Caki2 (cell line): Measurements from ENCODE around the gene SPACDR. TPM values are rescaled to one million over a fixed set of nuclear protein-coding genes. Genes with fewer than 3 reads are reported as not detected.
"Not testable (repeated sequence)": the region's sequence is repeated elsewhere in the genome, so short reads cannot be mapped to it uniquely, and the experiment has no call there.

Experiments
- DNase-seq: peaks from one replicate; pipeline ENCODE4 v3.0.0-alpha.2; 2015; ENCODE audit warnings: low read depth
- in situ Hi-C: cut with HindIII; loops from 2 replicates; pipeline ENCODE4 v1.10.0; 2016; ENCODE audit warnings: low sequenced_read_pairs, low pct_unique_long_range_greater_than_20kb, mixed read lengths
- total RNA-seq: library from RNA; depleted of rRNA; stranded (reverse); fragments of >200 nt; shearing (Covaris generic); gene quantifications from 2 replicates; pipeline ENCODE4 v1.2.3, GENCODE V29; 2014; ENCODE audit warnings: low replicate concordance; rRNA removed

SPACDR gene
- total RNA-seq, result not detected in 2 replicates

GRCh38 chr7:100464210-100464660 lies at the start of gene SPACDR:
Gene SPACDR (minus strand): TSS chr7:100464260. CDS start chr7:100464025, 235 bp downstream.
- in situ Hi-C loops, result no loop called here
- DNase-seq, result no peak

- in situ Hi-C loops, result no loop called here
Observed at GRCh38 chr7:100513212-100513810, 49.3 kb upstream of the SPACDR start.

GRCh38 chr7:100510437-100511239 lies 46.6 kb upstream of the SPACDR start:
- in situ Hi-C loops, result no loop called here
- no peak for DNase-seq

More at GRCh38 chr7:100513212-100513810, 49.3 kb upstream of the SPACDR start:
- no peak for DNase-seq

GRCh38 chr7:100509231-100509630 lies 45.2 kb upstream of the SPACDR start:
- in situ Hi-C loops, result no loop called here
- no peak for DNase-seq

GRCh38 chr7:100506356-100506923 lies 42.4 kb upstream of the SPACDR start:
- in situ Hi-C loops, result no loop called here
- DNase-seq, result peak; percentile 48

GRCh38 chr7:100504887-100505611 lies 41.0 kb upstream of the SPACDR start:
- no peak for DNase-seq
- in situ Hi-C loops, result no loop called here

- in situ Hi-C loops, result not testable (repeated sequence)
- DNase-seq, result peak; percentile 89
Observed at GRCh38 chr7:100504031-100504430, 40.0 kb upstream of the SPACDR start.

GRCh38 chr7:100500743-100501142 lies 36.7 kb upstream of the SPACDR start:
- DNase-seq, in situ Hi-C loops: not testable (repeated sequence)

GRCh38 chr7:100496509-100496908 lies 32.4 kb upstream of the SPACDR start:
- no peak for DNase-seq
- in situ Hi-C loops, result no loop called here

- in situ Hi-C loops, result no loop called here
- DNase-seq, result no peak
Observed at GRCh38 chr7:100493476-100494264, 29.6 kb upstream of the SPACDR start.

GRCh38 chr7:100492738-100493475 lies 28.8 kb upstream of the SPACDR start:
- no peak for DNase-seq
- in situ Hi-C loops, result no loop called here

GRCh38 chr7:100491192-100491578 lies 27.1 kb upstream of the SPACDR start:
- in situ Hi-C loops, result no loop called here

GRCh38 chr7:100490483-100491191 lies 26.6 kb upstream of the SPACDR start:
- no peak for DNase-seq
- in situ Hi-C loops, result no loop called here

More at GRCh38 chr7:100491192-100491578, 27.1 kb upstream of the SPACDR start:
- DNase-seq, result no peak

- peak; percentile 76 for DNase-seq
- in situ Hi-C loops, result no loop called here
Observed at GRCh38 chr7:100489824-100490223, 25.8 kb upstream of the SPACDR start.

- in situ Hi-C loops, result no loop called here
- no peak for DNase-seq
Observed at GRCh38 chr7:100489121-100489520, 25.1 kb upstream of the SPACDR start.

GRCh38 chr7:100488333-100489095 lies 24.5 kb upstream of the SPACDR start:
- in situ Hi-C loops, result no loop called here
- no peak for DNase-seq
